HG03571 (cell line): ENCODE measurements around the gene SFRP2.

Experiments
- ATAC-seq: cut with Tn5 transposase; IDR thresholded peaks from one replicate; pipeline ENCODE4 v1.9.1; 2021; ENCODE audit not compliant: unreplicated experiment

Gene SFRP2

DNA sequence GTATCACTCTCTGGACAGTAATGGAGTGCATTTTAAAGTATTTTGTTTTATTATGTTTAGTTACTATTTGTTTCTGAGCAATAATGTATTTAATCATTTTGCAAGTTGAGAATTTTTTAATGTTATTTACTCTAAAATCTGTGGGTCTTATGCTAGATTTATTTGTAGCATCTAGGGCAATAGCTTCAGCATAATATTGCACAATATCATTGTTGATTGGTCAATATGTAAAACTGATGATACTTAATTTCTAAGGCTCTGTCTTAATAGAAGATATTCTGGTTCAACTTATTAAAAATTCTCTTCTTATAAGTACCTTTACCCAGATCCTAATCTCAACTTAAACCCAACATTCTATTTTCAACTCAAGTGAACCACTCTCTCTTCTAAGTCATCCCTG, 11.5 kb downstream of the SFRP2 start:
- ATAC-seq: no peak

DNA sequence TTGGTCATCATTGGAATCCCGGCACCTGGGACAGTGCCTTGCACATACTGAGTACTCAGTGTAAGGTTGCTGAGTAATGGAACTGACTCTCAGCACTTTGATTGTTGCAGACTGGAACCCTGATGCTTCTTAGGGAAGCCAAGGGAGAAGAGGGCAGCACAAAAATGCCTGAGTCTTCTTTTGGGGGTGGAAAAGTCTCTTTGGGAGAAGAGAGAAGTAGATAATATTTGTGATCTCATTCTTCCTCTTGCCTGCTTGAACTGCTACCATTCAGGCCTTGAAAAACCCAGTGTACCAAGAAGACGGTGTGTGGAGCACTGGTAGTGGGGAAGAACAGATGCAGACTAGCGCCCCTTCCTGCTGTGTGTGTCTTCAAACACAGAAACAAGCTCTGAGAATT, 12.3 kb downstream of the SFRP2 start:
- no peak for ATAC-seq

DNA sequence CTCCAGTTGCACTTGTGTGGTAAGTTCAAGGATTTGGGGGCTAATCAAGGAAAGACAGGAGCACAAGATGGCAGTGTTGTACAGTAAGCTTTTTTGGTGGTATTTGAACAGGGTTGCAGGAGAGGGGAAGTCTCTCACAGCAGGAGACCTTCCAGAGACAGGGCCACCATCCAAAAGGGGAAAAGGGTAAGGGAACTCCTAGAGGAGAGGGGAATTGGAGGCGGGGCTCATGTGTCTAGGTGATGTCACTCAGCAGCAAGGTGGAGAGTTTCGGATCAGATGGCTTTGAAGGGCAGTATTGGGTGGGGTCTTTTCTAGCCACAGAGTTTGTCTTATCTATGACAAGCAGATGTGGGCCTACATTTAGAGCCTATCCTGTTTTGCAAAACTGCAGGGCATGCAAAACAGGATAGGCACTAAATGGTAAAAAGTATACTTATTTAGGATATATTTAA, 15.6 kb downstream of the SFRP2 start:
- no peak for ATAC-seq

DNA sequence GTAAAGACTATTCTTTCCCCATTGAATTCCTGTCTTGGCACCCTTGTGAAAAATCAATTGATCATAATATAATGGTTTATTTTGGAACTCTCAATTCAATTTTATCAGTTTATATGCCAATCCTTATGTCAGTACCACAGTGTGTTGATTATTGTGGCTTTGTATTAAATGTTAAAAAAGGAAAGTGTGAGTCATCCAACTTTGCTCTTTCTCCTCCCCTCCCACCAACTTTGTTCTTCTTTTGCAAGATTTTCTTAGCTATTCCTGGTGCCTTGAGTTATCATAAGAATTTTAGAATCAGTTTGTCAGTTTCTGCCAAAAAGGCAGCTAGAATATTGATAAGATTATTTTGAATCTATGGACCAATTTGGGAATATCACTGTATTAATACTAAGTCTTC, 17.8 kb downstream of the SFRP2 start:
- no peak for ATAC-seq

DNA sequence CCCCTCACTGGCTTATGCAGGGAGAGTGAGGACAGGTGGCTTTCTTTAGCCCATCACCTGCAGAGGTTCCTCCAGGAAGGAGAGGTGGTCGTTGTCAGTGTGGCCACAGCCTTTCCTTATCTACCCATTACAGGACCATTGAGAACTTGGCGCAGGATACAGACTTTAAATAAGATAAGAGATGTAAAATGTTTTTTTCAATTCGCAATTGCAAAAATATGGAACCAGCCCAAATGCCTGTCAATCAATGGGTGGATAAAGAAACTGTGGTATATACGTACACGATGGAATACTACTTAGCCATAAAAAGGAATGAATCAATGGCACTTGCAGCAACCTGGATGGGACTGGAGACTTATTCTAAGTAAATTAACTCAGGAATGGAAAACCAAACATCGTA, 22.1 kb downstream of the SFRP2 start:
- no peak for ATAC-seq

DNA sequence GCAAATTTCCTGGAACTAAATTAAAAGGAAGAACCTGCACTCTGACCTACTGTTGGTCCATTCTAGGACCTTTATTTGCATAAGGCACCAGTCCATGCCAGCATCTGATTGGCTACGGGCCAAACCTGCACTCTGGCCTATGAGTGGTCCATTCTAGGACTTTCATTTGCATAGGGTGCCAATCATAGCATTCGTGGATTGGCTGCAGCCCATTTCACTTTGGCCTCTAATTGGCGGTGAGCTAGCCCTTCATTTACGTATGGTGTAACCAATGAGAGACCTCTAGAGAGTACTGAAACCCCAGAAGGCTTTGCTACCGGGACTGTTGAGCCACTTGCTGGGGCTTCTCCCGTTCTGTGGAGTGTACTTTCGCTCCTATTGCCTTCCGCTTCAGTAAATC, 23.0 kb downstream of the SFRP2 start:
- no peak for ATAC-seq

DNA sequence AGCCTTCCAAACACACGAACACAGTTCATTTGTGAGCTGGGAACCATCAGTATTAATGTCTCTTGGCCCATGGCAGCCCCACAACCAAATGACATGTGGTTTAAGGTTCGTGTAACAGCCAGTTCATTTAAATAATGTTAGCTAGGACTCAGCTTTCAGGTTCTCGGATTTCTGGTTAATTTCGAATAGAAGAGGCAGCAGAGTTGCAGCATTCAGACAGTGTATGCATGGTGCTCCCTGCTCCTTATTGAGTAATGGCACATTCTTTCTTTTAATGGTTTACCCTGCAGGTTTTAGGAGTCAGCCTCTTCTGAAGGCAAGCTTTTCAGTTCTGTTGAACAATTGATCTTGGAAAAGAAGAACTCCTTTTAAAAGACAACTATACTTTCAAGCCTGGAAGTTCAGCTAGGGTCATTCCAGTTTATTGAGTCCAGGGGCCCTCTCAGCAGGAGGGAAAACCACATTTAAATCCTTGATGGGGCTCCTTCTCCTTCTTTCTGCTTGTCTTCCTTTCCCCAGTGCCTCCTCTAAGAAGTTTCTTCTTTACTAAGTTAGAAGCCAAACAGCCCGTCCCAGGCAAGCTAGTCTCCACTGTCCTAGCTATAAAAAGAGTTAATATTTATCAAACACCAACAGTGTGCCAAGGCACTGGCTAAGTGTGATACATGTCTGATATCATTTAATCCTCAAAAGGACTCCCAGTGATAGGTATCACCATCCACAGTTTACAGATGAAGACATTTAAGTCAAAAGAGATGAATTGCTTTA, 24.1 kb downstream of the SFRP2 start:
- ATAC-seq: no peak

DNA sequence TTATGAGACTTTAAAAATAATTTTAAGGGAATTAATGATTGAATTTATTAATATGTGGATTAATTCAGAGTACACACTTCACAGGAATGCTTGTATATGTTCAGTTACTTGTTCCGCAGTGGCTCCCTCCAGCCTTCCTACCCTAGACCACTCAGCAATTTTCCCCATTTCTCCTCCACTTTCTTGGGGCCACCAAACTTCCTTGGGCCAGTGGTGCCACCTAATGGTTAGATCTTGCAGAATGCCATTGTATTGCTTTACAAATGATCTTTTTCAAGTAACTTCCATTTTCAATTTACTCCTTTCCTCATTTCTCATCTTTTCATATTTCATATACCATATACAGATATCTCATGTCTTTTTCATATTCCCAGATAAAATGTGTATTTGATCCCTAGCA, 25.5 kb downstream of the SFRP2 start:
- ATAC-seq: no peak

DNA sequence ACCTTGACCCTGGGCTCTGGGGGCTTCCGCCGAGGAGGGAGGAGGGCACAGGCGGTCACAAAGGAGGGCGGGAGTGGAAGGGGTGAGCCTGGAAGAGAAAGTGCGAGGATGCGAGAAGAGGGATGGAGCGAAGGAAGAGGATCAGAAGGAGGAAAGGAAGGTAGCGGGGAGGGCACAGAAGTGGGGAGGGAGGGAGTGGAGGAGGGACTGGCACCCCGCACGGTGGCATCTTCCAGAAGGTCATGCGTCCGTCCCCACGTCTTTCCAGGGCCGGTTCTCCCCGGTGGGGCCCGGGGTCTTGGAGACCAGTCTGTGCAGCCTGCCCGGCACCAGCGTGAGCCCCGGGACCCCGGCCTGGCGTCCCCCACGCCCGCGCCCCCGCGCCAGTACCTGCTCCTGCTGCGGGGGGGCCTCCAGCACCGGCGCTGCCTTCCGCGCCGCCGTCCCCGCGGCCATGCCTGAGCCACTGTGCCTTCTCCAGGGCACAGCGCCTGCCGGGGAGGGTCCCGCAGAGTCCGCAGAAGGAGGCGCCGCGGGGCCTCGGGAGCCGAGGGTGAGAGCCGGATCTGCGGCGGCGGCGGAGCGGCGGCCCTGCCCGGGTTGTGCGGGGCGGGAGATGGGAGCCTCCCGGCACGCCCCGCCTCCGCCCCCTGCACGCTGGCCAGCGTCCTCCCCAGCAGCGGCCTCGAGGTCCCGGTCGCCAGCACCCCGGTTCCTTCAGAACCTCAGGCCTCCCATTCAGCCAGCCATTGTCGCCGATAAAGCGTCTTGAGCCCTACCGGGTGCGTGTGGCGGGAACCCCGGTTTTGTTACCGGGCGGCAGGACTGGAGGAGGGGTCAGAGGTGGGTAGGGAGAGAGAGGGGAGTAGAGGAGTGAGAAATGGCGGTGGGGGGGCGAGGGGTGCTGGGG, 29.2 kb downstream of the SFRP2 start, which contains the start of gene RNF175:
Gene RNF175 (minus strand): TSS at position 618 of the 910 bp plus-strand sequence. CDS start 162 bp downstream, at position 456.
- ATAC-seq: no peak

DNA sequence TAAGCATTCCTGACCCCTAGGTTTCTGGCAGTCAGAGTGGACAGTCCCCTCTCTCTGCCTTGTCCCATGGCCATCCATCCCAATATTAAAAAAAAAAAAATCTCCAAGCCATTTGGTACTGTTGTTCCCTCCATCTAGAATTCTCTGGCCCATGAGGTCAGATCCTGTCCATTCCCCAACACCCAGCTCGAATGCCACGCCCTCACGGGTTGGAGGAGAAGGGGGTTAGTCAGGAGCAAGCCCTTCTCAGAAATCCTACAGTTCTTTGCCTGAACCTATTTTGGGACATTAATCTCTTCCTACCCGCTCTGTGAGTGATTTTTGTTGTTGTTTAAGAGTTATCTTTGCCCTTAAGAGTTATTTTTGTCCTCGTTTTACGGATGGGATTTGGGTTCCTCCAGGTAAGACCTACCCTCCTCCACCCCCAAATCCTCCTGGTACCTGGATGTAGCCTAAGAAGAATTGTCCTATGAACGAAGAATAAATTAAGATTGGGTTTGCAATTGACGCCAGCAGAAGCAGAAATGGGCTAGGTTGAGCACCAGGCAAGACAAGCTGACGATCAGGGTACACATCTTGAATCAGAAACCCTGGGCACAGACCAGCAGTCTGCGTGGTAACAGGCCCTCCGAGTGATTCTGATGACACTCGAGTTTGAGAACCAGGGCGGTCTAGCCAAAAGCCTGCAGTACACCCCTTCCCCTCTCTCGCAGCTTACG, 30.0 kb downstream of the SFRP2 start:
- ATAC-seq: no peak

DNA sequence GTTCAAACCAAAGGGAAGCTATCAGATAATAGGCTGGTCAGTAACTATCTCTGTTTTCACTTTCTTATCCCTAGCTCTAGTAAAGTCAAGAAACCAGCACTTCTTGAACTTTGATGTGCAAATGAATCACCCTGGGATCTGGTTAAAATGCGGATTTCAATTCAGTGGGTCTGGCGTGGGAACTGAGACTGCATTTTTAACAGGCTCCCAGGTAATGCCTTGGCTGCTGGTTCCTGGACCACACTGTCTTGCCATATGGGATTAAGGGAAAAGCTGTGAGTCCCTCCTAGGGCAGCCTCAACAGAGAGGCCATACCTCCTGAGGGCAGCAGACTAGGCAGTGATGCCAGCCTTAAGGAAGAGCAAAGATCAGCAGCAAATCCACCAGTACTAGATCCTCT, 30.7 kb downstream of the SFRP2 start:
- no peak for ATAC-seq

DNA sequence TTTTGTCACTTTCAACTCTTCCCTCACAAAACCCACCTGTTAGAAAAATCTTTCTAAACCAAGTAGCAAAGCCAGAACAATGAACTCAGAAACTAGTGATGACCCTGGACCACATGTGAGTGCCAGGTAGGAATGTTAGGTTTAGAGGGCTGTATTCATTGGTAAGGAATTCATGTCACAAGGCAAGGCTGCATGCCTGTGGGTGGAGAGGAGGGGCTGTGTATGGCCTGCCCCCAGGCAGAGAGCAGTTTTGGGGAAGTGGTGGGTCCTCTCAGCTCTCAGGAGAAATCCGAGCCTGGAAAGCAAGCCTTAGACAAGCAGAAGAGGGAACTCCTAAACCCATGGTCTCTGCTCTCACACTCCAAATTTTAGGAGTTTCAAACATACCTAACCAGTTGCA, 31.5 kb downstream of the SFRP2 start:
- ATAC-seq: no peak

DNA sequence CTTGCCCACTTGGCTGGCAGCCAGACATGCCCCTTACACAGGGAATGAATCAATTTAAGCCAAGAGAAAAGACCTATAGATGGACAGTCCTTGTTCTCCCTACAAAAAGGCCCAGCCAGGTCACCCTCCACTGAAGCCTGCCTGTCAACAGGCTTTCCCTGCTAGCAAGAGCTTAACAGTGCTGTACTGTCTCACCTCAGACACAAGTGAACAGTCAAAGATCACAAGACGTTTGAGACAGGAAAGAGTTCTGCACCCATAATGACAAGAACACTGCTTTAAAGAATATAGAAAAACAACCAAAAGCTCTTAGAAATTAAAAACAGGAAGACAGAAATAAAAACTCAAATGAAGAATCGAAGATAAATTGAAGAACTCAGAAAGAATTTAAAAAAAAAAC, 33.7 kb downstream of the SFRP2 start:
- ATAC-seq: no peak

DNA sequence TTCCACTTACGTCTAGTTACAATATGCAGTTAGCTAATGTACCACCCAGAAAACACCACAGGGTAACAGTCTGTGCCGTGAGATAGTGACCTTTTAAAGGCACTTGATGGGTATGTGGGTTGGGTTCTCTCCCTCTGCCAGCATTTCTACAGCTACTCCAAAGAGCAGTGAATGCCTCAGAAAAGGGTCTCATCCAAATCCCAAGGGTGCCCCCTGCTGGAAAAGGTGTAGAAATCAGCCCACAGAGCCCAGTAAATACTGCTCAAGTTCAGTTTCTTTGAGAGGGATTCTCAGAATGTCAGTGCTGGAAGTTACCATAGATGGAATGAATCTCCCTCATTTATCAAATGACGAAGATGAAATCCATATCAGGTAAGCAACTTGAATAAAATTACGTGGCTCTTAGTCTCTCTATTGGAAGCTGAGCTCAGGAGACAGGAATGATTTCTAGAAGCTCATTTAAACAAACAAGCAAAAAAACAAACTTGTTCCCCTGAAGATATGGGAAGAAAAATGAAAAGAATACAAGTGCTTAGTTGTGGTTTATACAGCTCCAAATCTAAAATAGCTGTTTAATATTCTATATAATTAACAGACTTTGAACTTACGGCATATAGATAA, 38.6 kb downstream of the SFRP2 start:
- ATAC-seq: peak; percentile 82

DNA sequence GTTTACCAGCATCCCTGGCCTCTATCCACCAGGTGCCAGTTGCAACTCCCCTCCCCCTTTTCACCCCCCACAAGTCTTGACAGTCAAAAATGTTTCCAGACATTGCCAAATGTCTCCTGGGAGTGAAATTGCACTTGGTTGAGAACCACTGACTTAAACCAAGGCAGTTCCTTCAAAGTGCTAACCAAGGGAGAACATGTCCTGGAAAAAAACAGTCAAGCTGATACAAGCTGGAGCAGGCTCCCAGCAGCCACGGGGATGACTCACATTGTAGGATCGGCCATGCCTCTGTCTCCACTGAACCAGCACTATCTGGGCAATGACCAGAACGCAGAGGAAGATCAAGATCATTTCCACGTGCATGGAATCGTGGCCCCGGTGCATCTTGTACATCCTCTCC, 40.5 kb downstream of the SFRP2 start:
- ATAC-seq: no peak

DNA sequence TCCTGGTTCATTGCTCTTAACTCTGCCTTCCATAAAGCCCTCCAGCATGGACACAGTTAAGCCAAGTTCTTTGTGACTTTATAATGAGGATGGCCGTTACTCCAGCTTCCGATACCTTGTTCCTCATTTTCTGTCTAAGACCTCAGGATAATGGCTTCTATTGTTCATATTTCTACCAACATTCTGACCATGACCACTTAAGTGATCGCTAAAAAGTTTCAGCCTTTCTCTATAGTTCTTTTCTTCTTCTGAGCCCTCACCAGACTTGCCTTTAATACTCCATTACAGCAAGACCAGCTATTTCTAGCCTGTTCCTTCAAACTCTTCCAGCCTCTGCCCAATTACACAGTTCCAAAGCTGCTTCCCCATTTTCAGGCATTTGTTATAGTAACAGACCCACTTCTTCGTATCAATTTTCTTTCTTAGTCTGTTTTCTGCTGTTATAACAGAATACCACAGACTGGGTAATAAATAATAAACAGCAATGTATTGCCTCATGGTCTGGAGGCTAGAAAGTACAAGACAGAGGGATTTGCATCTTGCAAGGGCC, 41.4 kb downstream of the SFRP2 start:
- no peak for ATAC-seq

DNA sequence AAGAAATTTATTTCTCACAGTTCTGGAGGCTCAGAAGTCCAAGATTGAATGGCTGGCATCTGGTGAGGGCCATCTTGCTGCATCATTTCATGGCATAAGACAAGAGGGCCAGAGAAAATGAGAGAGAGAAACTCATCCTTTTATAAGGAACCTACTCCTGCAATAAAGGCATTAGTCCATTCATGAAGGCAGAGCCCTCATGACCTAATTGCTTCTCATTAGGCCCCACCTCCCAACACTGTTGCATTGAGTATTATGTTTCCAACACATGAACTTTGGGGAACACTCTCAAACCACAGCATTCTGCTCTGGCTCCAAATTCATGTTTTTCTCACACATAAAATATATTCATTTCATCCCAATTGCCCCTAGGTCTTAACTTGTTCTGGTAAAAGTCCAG, 43.2 kb downstream of the SFRP2 start:
- ATAC-seq: no peak

DNA sequence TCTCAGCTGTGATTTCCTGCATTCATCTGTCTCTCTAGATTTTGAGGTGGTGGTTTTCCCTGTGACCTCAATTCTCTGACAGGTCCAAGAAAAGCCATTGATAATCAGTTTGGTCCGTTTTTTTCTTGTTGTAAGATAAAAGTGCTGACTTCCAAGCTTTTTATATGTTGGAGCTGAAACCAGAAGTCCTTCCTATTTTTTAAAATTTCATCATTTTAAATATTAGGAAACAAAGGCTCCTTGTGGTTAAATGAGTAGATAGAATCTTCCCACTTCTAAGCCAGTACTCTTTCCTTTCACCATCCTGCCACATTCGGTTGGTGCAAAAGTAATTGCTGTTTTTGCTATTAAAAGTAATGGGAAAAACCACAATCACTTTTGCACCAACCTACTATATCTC, 47.3 kb downstream of the SFRP2 start:
- no peak for ATAC-seq

DNA sequence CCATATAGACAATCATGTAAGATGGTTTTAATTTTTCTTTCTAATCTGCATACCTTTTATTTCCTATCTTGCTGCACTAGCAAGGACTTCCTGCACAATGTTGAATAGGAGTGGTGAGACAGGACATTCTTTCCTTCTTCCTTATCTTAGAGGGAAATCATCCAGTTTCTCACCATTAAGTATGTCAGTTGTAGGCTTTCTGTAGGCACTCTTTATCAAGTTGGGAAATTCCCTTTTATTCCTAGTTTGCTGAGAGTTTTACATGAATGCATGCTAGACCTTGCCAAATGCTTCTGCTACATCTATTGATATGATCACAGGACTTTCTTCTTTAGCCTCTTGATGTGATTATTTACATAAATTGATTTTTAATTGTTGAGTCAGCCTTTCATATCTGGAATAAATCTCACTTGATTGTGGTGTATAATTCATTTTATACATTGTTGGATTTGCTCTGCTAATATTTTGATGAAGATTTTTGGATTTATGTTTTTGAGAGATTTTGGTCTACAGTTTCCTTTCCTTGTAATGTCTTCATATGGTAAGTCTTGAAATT, 52.9 kb downstream of the SFRP2 start:
- no peak for ATAC-seq

DNA sequence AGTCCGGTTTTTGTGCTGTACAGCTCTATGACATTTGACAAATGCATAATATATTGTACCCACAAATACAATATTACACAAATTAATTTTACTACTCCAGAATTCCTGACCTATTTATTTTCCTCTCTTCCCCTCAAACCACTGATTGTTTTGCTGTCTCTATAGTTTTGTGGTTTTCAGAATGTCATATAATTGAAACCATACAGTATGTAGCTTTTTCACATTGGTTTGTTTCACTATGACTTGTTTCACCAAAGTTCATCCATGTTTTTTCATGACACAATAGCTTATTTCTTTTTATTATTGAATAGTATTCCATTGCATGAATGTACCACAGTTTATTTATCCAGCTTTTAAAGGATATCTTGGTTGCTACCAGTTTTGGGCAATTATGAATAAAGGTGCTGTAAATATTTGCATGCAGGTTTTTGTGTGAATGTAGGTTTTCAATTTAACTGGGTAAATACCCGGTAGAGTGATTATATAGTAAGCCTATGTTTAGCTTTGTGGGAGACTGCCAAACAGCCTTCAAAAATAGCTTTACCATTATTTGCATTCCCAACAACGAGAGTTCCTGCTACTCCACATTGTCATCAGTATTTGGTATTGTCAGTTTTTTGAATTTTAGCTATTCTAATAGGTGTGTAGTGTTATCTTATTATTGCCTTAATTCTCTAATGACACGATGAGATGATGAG, 55.0 kb downstream of the SFRP2 start:
- ATAC-seq: peak; percentile 51
